MM.1S (cell line): ENCODE data around the gene C10orf53.

ENCODE experiments used
- DNase-seq: peaks from one replicate; pipeline ENCODE4 v3.0.0-alpha.2; 2015
- H2AFZ ChIP-seq: fragments of 300-600 bp; sonication (generic); 2 replicates; pipeline ENCODE4 v1.6.0; 2016; ENCODE audit warnings: antibody characterized with exemption, low read length
- H3F3A ChIP-seq: fragments of 300-600 bp; sonication (generic); 2 replicates; pipeline ENCODE4 v1.6.1; 2016; ENCODE audit warnings: mild to moderate bottlenecking, antibody characterized with exemption, low read length, moderate library complexity, mixed read lengths; ENCODE audit not compliant: insufficient read depth
- H3K27ac ChIP-seq: fragments of 300-600 bp; sonication (generic); 2 replicates; pipeline ENCODE4 v1.5.1; 2016; ENCODE audit warnings: mild to moderate bottlenecking, low read length
- H3K27me3 ChIP-seq: fragments of 300-600 bp; sonication (generic); replicated peaks from 2 replicates; pipeline ENCODE4 v1.6.0; 2016; ENCODE audit warnings: low read length; ENCODE audit not compliant: insufficient read depth
- H3K36me3 ChIP-seq: fragments of 300-600 bp; sonication (generic); replicated peaks from 2 replicates; pipeline ENCODE4 v1.6.1; 2016; ENCODE audit warnings: mild to moderate bottlenecking, low read length, mixed read lengths; ENCODE audit not compliant: insufficient read depth
- H3K4me1 ChIP-seq: fragments of 300-600 bp; sonication (generic); 2 replicates; pipeline ENCODE4 v1.6.1; 2016; ENCODE audit warnings: low read length, mixed read lengths
- H3K4me2 ChIP-seq: fragments of 300-600 bp; sonication (generic); 2 replicates; pipeline ENCODE4 v1.6.0; 2016; ENCODE audit warnings: low read depth, low read length
- H3K4me3 ChIP-seq: fragments of 300-600 bp; sonication (generic); 2 replicates; pipeline ENCODE4 v1.5.1; 2016; ENCODE audit warnings: low read length, mixed read lengths
- H3K79me2 ChIP-seq: fragments of 300-600 bp; sonication (generic); 2 replicates; pipeline ENCODE4 v1.6.1; 2016; ENCODE audit warnings: mixed run types, low read length, mixed read lengths
- H3K9ac ChIP-seq: fragments of 300-600 bp; sonication (generic); 2 replicates; pipeline ENCODE4 v1.6.1; 2016; ENCODE audit warnings: low read length, mixed read lengths
- H3K9me2 ChIP-seq: fragments of 300-600 bp; sonication (generic); replicated peaks from 2 replicates; pipeline ENCODE4 v1.6.1; 2016; ENCODE audit warnings: mild to moderate bottlenecking, low read length, mixed read lengths; ENCODE audit not compliant: insufficient read depth
- H3K9me3 ChIP-seq: fragments of 300-600 bp; sonication (generic); replicated peaks from 2 replicates; pipeline ENCODE4 v1.6.1; 2016; ENCODE audit warnings: mild to moderate bottlenecking, low read length, mixed read lengths; ENCODE audit not compliant: insufficient read depth
- H4K20me1 ChIP-seq: fragments of 300-600 bp; sonication (generic); 2 replicates; pipeline ENCODE4 v1.6.1; 2016; ENCODE audit warnings: mild to moderate bottlenecking, low read length, moderate library complexity, mixed read lengths; ENCODE audit not compliant: insufficient read depth
- EZH2 ChIP-seq: fragments of 300-600 bp; sonication (generic); optimal IDR thresholded peaks from 2 replicates; pipeline ENCODE3; 2017; ENCODE audit warnings: low read depth, mild to moderate bottlenecking, antibody characterized with exemption, low read length, mixed read lengths
- EZH2phosphoT487 ChIP-seq: fragments of 300-600 bp; sonication (generic); IDR thresholded peaks from 2 replicates; pipeline ENCODE4 v1.6.1; 2018; ENCODE audit warnings: antibody characterized with exemption, low read length
- TF ChIP-seq, protein P1 (sequence below): fragments of 300-600 bp; sonication (generic); IDR thresholded peaks from 2 replicates; pipeline ENCODE4 v1.5.1; 2016; ENCODE audit warnings: antibody characterized with exemption, low read length, mixed read lengths

The C10orf53 gene

GRCh38 chr10:49689882-49690510, 10.5 kb downstream of the C10orf53 start:
- Histone ChIP-seq H3K36me3 (no peaks in the 10 kb centered on the region), H3K9me3 (no peaks in the 10 kb centered on the region), H3K9me2 (no peaks in the 10 kb centered on the region), H3K79me2 (no peaks in the 10 kb centered on the region), H3K9ac (no peak overlapping the region), H3K27me3 (no peaks in the 10 kb centered on the region), H3K4me3 (no peak overlapping the region), H2AFZ (no peak overlapping the region), H3K27ac (no peak overlapping the region), H3K4me2 (no peak overlapping the region), H3K4me1 (no peaks in the 10 kb centered on the region), H4K20me1 (no peaks in the 10 kb centered on the region), H3F3A (no peaks in the 10 kb centered on the region)
- TF ChIP-seq, protein P1, sequence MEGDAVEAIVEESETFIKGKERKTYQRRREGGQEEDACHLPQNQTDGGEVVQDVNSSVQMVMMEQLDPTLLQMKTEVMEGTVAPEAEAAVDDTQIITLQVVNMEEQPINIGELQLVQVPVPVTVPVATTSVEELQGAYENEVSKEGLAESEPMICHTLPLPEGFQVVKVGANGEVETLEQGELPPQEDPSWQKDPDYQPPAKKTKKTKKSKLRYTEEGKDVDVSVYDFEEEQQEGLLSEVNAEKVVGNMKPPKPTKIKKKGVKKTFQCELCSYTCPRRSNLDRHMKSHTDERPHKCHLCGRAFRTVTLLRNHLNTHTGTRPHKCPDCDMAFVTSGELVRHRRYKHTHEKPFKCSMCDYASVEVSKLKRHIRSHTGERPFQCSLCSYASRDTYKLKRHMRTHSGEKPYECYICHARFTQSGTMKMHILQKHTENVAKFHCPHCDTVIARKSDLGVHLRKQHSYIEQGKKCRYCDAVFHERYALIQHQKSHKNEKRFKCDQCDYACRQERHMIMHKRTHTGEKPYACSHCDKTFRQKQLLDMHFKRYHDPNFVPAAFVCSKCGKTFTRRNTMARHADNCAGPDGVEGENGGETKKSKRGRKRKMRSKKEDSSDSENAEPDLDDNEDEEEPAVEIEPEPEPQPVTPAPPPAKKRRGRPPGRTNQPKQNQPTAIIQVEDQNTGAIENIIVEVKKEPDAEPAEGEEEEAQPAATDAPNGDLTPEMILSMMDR: no peak
- no peak for TF ChIP-seq EZH2
- TF ChIP-seq EZH2phosphoT487: no peak
- DNase-seq: no peak

GRCh38 chr10:49690698-49691356, 11.4 kb downstream of the C10orf53 start:
- H3F3A ChIP-seq: no peaks in the 10 kb centered on the region
- no peak for TF ChIP-seq EZH2
- no peak for TF ChIP-seq EZH2phosphoT487
- TF ChIP-seq, protein P1: no peak
- no peaks in the 10 kb centered on the region for H3K79me2 ChIP-seq
- H3K9me3 ChIP-seq: no peaks in the 10 kb centered on the region
- no peak overlapping the region for H3K4me3 ChIP-seq
- no peaks in the 10 kb centered on the region for H3K4me1 ChIP-seq
- H3K36me3 ChIP-seq: no peaks in the 10 kb centered on the region
- no peaks in the 10 kb centered on the region for H4K20me1 ChIP-seq
- H2AFZ ChIP-seq: no peak overlapping the region
- no peak overlapping the region for H3K27ac ChIP-seq
- no peaks in the 10 kb centered on the region for H3K9me2 ChIP-seq
- no peak overlapping the region for H3K9ac ChIP-seq
- H3K27me3 ChIP-seq: no peaks in the 10 kb centered on the region
- DNase-seq: no peak
- no peak overlapping the region for H3K4me2 ChIP-seq

DNA sequence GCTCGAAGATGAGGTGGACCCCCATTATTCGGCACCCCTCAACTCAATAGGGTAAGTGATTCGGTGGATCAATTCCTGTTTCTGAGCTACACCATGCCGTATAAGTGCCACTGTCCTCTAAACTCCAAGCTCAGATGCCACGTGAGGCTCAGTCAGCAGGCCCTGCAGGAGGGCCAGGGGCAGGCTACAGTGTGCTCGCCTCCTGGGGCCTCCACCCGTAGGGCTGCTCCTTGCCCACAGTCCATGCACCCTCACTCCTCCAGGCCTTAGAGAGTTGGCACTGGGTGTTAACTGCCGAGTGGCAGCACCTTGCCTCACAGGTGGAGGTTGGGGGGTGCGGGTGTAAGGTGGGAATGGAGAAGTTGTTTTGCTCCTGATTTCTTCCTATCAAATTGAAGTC, 12.1 kb downstream of the C10orf53 start:
- no peaks in the 10 kb centered on the region for H3K9me3 ChIP-seq
- no peaks in the 10 kb centered on the region for H4K20me1 ChIP-seq
- H2AFZ ChIP-seq: no peak overlapping the region
- no peaks in the 10 kb centered on the region for H3K4me1 ChIP-seq
- H3K27ac ChIP-seq: no peak overlapping the region
- H3K36me3 ChIP-seq: no peaks in the 10 kb centered on the region
- no peaks in the 10 kb centered on the region for H3K79me2 ChIP-seq
- no peak for DNase-seq
- H3F3A ChIP-seq: no peaks in the 10 kb centered on the region
- no peaks in the 10 kb centered on the region for H3K9me2 ChIP-seq
- TF ChIP-seq EZH2phosphoT487 (no peak), EZH2 (no peak)
- TF ChIP-seq, protein P1: no peak
- no peak overlapping the region for H3K9ac ChIP-seq
- no peak overlapping the region for H3K4me3 ChIP-seq
- no peaks in the 10 kb centered on the region for H3K27me3 ChIP-seq
- H3K4me2 ChIP-seq: no peak overlapping the region
